CD4-positive, alpha-beta T cell treated with Interferon alpha-2 for 1 hour (primary cell): ENCODE data around the gene OR6C3.
"Not testable (repeated sequence)": the region's sequence is repeated elsewhere in the genome, so short reads cannot be mapped to it uniquely, and the experiment has no call there.

Experiments used
- DNase-seq, 2 donors: peaks; one replicate each; pipeline ENCODE4 v3.0.0-alpha.2; 2020 to 2022

OR6C3 gene

GRCh38 chr12:55330446-55330845 is at the start of gene OR6C3:
TSS of gene OR6C3 (plus strand) at chr12:55330746. CDS start at chr12:55331701, 955 bp downstream.
- DNase-seq, result no peak

GRCh38 chr12:55280991-55281390 is 49.6 kb upstream of the OR6C3 start:
- DNase-seq, result no peak

GRCh38 chr12:55289999-55290398 is 40.5 kb upstream of the OR6C3 start:
- DNase-seq, result no peak

- DNase-seq, result no peak
Measured at GRCh38 chr12:55296469-55296868, 34.1 kb upstream of the OR6C3 start, which contains the start of gene OR6C6. TSS of gene OR6C6 (minus strand) at chr12:55296569. CDS start at chr12:55295232, 1,337 bp downstream.

- DNase-seq, result no peak
Measured at GRCh38 chr12:55314043-55314442, 16.5 kb upstream of the OR6C3 start, which contains the start of gene OR6C1. TSS of gene OR6C1 (plus strand) at chr12:55314343. CDS start at chr12:55320600, 6,257 bp downstream.

GRCh38 chr12:55320201-55320600 is 10.3 kb upstream of the OR6C3 start:
- no peak for DNase-seq

- not testable (repeated sequence) for DNase-seq
Measured at GRCh38 chr12:55325801-55326200, 4.7 kb upstream of the OR6C3 start.

GRCh38 chr12:55336002-55336401 is 5.5 kb downstream of the OR6C3 start:
- DNase-seq, result no peak

GRCh38 chr12:55355338-55355737 is 24.8 kb downstream of the OR6C3 start:
- DNase-seq, result not testable (repeated sequence)

GRCh38 chr12:55362675-55363074 is 32.1 kb downstream of the OR6C3 start, which contains the start of gene OR6C75:
TSS of gene OR6C75 (plus strand) at chr12:55362975. CDS start at chr12:55365111, 2,136 bp downstream.
- no peak for DNase-seq

- no peak for DNase-seq
Measured at GRCh38 chr12:55365086-55365485, 34.5 kb downstream of the OR6C3 start.

- no peak for DNase-seq
Measured at GRCh38 chr12:55372521-55372920, 42.0 kb downstream of the OR6C3 start.
